KMS-11 (cell line): ENCODE results near the gene HSD17B2.

Experiments used
- H2AFZ ChIP-seq: fragments of 200-600 bp; sonication (generic); 2 replicates; pipeline ENCODE4 v1.6.1; 2016; ENCODE audit warnings: antibody characterized with exemption, mixed run types, low read depth
- H3K27ac ChIP-seq: fragments of 200-600 bp; sonication (generic); 2 replicates; pipeline ENCODE4 v1.6.1; 2016; ENCODE audit warnings: mild to moderate bottlenecking, mixed run types
- H3K27me3 ChIP-seq: fragments of 200-600 bp; sonication (generic); 2 replicates; pipeline ENCODE4 v1.6.1; 2017; ENCODE audit warnings: mild to moderate bottlenecking, low read depth, mixed run types, moderate library complexity; ENCODE audit not compliant: insufficient read depth
- H3K36me3 ChIP-seq: fragments of 200-600 bp; sonication (generic); 2 replicates; pipeline ENCODE4 v1.6.1; 2017; ENCODE audit warnings: mild to moderate bottlenecking, mixed run types; ENCODE audit not compliant: insufficient read depth
- H3K4me1 ChIP-seq: fragments of 200-600 bp; sonication (generic); 2 replicates; pipeline ENCODE4 v1.6.1; 2016; ENCODE audit warnings: mild to moderate bottlenecking, low read depth, mixed run types; ENCODE audit not compliant: poor library complexity, severe bottlenecking
- H3K4me2 ChIP-seq: fragments of 200-600 bp; sonication (generic); 2 replicates; pipeline ENCODE4 v1.7.0; 2016; ENCODE audit warnings: mild to moderate bottlenecking, mixed run types
- H3K4me3 ChIP-seq: fragments of 200-600 bp; sonication (generic); IDR thresholded peaks from 2 replicates; pipeline ENCODE4 v1.6.1; 2017; ENCODE audit warnings: low read depth, low read length, mixed read lengths; ENCODE audit not compliant: insufficient read depth
- H3K79me2 ChIP-seq: fragments of 200-600 bp; sonication (generic); 2 replicates; pipeline ENCODE4 v1.6.1; 2016; ENCODE audit warnings: low read depth, mixed run types; ENCODE audit not compliant: insufficient read depth
- H3K9ac ChIP-seq: fragments of 200-600 bp; sonication (generic); 2 replicates; pipeline ENCODE4 v1.6.1; 2016; ENCODE audit warnings: mild to moderate bottlenecking, mixed run types
- H4K20me1 ChIP-seq: fragments of 200-600 bp; sonication (generic); 2 replicates; pipeline ENCODE4 v1.6.1; 2016; ENCODE audit warnings: mild to moderate bottlenecking, mixed run types; ENCODE audit not compliant: insufficient read depth
- CTCF ChIP-seq: fragments of 200-600 bp; sonication (generic); conservative IDR thresholded peaks from 2 replicates; pipeline ENCODE4 v1.6.1; 2017; ENCODE audit warnings: low read depth, mild to moderate bottlenecking, antibody characterized with exemption, low read length, moderate library complexity, mixed read lengths

The HSD17B2 gene

GRCh38 chr16:82037251-82037650 lies 2.2 kb downstream of the HSD17B2 start:
- H4K20me1 ChIP-seq = no peaks in the 10 kb centered on the region
- no peak overlapping the region for H3K4me2 ChIP-seq
- TF ChIP-seq CTCF = no peak
- no peaks in the 10 kb centered on the region for H3K27me3 ChIP-seq
- no peak overlapping the region for H3K4me3 ChIP-seq
- no peaks in the 10 kb centered on the region for H3K36me3 ChIP-seq
- H3K27ac ChIP-seq = no peak overlapping the region
- H3K79me2 ChIP-seq = no peaks in the 10 kb centered on the region
- no peaks in the 10 kb centered on the region for H3K4me1 ChIP-seq
- no peak overlapping the region for H2AFZ ChIP-seq
- no peak overlapping the region for H3K9ac ChIP-seq

GRCh38 chr16:82037666-82038065 lies 2.6 kb downstream of the HSD17B2 start:
- Histone ChIP-seq H3K27ac (no peak overlapping the region), H2AFZ (no peak overlapping the region), H3K4me1 (no peaks in the 10 kb centered on the region), H4K20me1 (no peaks in the 10 kb centered on the region), H3K36me3 (no peaks in the 10 kb centered on the region), H3K27me3 (no peaks in the 10 kb centered on the region), H3K79me2 (no peaks in the 10 kb centered on the region), H3K4me3 (no peak overlapping the region), H3K9ac (no peak overlapping the region), H3K4me2 (no peak overlapping the region)
- no peak for TF ChIP-seq CTCF

GRCh38 chr16:82040296-82040695 lies 5.2 kb downstream of the HSD17B2 start:
- H3K27ac ChIP-seq = no peak overlapping the region
- H2AFZ ChIP-seq = no peak overlapping the region
- H3K79me2 ChIP-seq = no peaks in the 10 kb centered on the region
- TF ChIP-seq CTCF = no peak
- H3K4me2 ChIP-seq = no peak overlapping the region
- H3K36me3 ChIP-seq = no peaks in the 10 kb centered on the region
- no peak overlapping the region for H3K9ac ChIP-seq
- H4K20me1 ChIP-seq = no peaks in the 10 kb centered on the region
- no peak overlapping the region for H3K4me3 ChIP-seq
- H3K27me3 ChIP-seq = no peaks in the 10 kb centered on the region
- H3K4me1 ChIP-seq = no peaks in the 10 kb centered on the region

- Histone ChIP-seq H3K4me1 (no peaks in the 10 kb centered on the region), H3K9ac (no peak overlapping the region), H3K27me3 (no peaks in the 10 kb centered on the region)
These were observed 6.5 kb downstream of the HSD17B2 start for GRCh38 chr16:82041542-82041941.

More at GRCh38 chr16:82041542-82041941, 6.5 kb downstream of the HSD17B2 start:
- H3K79me2 ChIP-seq = no peaks in the 10 kb centered on the region
- H4K20me1 ChIP-seq = no peaks in the 10 kb centered on the region
- no peak for TF ChIP-seq CTCF
- H3K27ac ChIP-seq = no peak overlapping the region
- no peaks in the 10 kb centered on the region for H3K36me3 ChIP-seq
- no peak overlapping the region for H2AFZ ChIP-seq
- no peak overlapping the region for H3K4me2 ChIP-seq
- H3K4me3 ChIP-seq = no peak overlapping the region
